Measurements from ENCODE around the gene SLC9A9.

GRCh38 chr3:143380449-143380848 lies 467.8 kb downstream of the SLC9A9 start:
- TF ChIP-seq CTCF (IDR thresholded peaks at IDR 0.05), result no peak
- no peak for TF ChIP-seq POLR2A (IDR thresholded peaks at IDR 0.05)

All from right lobe of liver (tissue), 4 donors.